ENCODE measurements around the gene KRTAP2-2.
"Not testable (repeated sequence)": the region's sequence is repeated elsewhere in the genome, so short reads cannot be mapped to it uniquely, and the experiment has no call there.

The KRTAP2-2 gene

DNA sequence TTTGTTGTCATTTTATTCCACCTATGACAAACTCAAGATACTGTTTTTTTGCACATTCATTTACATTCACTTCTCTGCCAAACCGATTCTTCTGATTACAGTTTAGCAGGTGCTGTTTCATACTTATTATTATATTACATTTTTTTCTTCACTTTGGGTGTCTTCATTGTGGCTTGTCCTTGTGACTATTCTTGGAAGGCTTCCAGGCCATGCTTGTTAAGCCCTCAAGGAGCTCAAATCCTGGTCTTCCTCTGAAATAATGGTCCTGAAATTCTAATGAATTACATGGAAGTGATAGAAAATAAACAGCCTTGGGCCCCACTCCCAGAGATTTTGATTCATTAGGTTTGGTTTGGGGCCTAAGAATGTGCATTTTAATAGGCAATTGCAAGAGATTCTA is 9.3 kb upstream of the KRTAP2-2 start:
- no peak for DNase-seq (ENCODE audit: low spot score)

- DNase-seq (ENCODE audit: low spot score): no peak
These were observed 8.4 kb upstream of the KRTAP2-2 start for GRCh38 chr17:41063449-41063848.

DNA sequence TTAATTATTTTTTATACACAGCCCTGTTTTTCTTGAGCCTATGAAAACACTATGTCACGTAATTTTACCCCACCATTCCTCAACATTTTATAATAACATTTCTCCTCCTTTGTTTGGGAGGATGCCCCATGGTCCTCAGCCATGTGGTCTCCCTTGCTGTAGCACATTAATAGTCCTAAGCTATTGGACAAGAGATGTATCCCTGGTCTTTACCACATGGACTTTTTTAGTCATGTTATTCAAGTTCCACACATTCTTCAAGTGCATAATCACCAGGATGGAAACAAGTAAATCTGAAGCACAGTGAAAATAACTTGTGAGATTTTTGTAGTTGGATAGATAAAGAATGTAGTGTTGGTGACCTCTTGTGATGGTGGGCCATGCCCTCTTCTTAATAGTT is 6.9 kb upstream of the KRTAP2-2 start:
- peak; percentile 83 for DNase-seq (ENCODE audit: low spot score)

GRCh38 chr17:41060052-41060604 is 5.1 kb upstream of the KRTAP2-2 start, which contains the start of gene KRTAP2-3:
Gene KRTAP2-3, minus strand, starts transcription at chr17:41060114. Its CDS starts 64 bp downstream, at chr17:41060050.
- DNase-seq (ENCODE audit: low spot score): peak; percentile 85

DNA sequence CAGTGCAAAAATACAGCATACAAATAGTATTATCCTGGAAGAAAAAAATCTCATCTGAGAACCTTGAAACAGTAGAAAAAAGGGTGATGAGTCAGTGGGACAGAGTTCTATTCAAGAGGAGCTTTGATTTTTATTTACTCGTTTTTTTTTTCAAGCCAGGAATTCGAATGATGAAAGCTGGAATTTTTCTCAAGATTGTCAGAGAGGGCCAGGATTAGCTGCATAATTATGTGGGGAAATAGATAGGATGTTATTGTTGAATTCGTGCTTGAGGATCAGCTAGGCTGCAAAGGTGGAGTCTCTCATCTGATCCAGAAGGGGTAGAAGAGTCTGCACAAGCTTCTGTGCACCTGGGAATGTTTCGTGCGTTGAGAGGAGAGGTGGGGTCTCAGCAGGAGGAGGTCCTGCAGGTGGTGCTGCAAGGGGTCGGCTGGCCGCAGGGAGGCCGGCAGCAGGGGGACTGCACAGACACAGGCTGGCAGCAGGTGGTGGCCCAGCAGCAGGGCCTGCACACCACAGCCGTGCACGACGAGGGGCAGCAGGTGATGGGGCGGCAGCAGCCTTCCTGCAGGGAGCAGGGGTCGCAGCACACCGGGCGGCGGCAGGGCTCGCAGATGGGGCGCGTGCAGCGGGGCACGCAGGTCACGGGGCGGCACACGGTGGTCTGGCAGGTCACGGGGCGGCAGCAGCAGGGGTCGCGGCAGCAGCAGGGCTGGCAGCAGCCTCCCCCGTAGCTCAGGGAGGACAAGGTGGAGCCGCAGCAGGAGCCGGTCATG is 4.4 kb upstream of the KRTAP2-2 start:
- peak; percentile 82 for DNase-seq (ENCODE audit: low spot score)

DNA sequence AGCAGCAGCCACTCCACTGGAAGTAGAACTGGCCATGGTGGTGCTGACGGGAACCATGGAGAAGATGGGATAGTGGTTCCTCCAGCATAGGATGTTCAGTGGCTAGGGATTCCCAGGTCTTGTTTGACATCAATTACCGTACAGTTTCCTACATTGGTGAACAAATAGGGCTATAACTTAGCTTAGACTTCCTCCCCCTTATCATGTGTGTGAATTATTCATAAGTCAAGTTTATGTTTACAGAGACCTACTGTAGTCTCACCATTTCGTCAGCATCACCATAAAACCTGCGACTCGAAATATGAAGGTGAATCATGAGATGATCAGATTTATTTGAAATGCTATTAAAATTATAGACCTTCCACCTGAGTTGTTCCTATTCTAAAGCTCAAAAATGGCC is 3.7 kb upstream of the KRTAP2-2 start:
- DNase-seq (ENCODE audit: low spot score): no peak

DNA sequence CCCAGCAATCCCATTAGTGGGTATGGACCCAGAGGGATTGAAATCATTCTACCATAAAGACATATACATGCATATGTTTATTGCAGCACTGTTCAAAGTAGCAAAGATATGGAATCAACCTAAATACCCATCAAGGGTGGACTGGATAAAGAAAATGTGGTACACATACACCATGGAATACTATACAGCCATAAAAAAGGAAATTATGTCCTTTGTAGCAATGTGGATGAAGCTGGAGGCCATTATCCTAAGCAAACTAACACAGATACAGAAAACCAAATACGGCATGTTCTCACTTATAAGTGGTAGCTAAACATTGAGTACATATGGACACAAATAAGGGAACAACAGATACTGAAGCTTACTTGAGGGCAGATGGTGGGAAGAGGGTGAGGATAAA is 2.5 kb upstream of the KRTAP2-2 start:
- no peak for DNase-seq (ENCODE audit: low spot score)

- DNase-seq (ENCODE audit: low spot score): not testable (repeated sequence)
These were observed 474 bp downstream of the KRTAP2-2 start for GRCh38 chr17:41054556-41054955.

DNA sequence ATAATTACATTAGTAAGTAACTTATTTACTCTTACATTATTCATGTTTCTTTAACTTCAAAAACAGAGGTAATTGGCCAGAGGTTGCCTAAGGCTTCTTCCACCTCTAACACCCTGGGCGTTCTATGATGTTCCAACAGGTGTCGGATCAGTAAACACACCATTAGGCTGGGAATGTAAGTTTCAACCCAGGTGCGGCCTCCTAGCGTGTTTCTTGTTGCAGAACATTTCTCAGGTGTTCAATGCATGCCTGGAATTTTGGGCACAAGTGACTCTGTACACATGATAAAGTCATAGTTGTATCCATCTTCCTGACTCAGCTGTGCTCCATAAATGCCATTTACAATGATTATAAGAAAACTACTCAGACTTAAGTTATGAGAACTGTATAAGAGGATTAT is 1.0 kb downstream of the KRTAP2-2 start:
- no peak for DNase-seq (ENCODE audit: low spot score)

- DNase-seq (ENCODE audit: low spot score): no peak
These were observed 2.5 kb downstream of the KRTAP2-2 start for GRCh38 chr17:41052566-41052965.

GRCh38 chr17:41049110-41049509 is 5.9 kb downstream of the KRTAP2-2 start:
- DNase-seq (ENCODE audit: low spot score): peak; percentile 77

GRCh38 chr17:41048441-41048840 is 6.6 kb downstream of the KRTAP2-2 start:
- DNase-seq (ENCODE audit: low spot score): peak; percentile 78

GRCh38 chr17:41046735-41047465 is 8.1 kb downstream of the KRTAP2-2 start, which contains the start of gene KRTAP2-1:
Gene KRTAP2-1, minus strand, starts transcription at chr17:41047316. Its CDS starts 49 bp downstream, at chr17:41047267.
- not testable (repeated sequence) for DNase-seq (ENCODE audit: low spot score)

DNA sequence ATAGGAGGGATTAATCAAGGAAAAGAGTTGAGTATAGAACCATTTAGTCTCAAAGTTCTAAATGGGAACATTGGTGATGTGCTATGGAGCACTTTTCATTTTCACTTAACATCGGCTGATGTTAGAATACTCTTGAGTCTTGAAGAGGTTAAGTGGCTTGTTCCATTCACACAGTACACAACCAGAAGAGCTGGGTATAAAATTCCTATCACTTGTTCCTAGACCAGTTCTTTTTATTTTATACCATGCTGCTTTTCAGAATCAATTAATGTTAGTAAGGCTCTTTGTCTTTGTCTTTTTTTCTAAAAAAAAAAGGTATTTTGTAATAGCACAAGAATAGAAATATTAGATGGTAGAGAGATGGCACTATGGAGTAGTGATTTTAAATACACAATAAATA is 12.1 kb downstream of the KRTAP2-2 start:
- DNase-seq (ENCODE audit: low spot score): no peak

- DNase-seq (ENCODE audit: low spot score): peak; percentile 49
These were observed 14.1 kb downstream of the KRTAP2-2 start, which contains the start of gene KRTAP1-1 for GRCh38 chr17:41040783-41041571. Gene KRTAP1-1, minus strand, starts transcription at chr17:41041450. Its CDS starts 53 bp downstream, at chr17:41041397.

DNA sequence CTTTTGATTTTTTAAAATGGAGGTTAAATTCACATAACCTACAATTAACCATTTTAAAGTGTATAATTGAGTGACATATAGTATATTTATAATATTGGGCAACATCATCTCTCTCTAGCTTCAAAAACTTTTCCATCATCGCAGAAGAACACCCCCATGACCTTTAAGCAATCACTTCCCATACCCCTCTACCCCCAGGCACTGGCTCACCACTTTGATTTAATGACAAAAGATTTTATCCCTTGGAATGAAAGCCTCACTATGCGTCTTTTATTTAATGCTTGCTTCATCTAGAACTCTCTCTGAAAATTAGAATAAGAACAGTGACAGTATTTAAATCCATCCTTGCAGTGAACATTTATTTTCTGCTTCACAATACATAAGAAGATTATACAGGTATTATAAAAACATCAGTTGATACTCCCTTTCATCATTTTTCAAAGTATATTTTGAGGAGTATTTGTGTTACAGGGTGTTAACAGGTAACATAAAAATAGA is 17.1 kb downstream of the KRTAP2-2 start:
- DNase-seq (ENCODE audit: low spot score): no peak

DNA sequence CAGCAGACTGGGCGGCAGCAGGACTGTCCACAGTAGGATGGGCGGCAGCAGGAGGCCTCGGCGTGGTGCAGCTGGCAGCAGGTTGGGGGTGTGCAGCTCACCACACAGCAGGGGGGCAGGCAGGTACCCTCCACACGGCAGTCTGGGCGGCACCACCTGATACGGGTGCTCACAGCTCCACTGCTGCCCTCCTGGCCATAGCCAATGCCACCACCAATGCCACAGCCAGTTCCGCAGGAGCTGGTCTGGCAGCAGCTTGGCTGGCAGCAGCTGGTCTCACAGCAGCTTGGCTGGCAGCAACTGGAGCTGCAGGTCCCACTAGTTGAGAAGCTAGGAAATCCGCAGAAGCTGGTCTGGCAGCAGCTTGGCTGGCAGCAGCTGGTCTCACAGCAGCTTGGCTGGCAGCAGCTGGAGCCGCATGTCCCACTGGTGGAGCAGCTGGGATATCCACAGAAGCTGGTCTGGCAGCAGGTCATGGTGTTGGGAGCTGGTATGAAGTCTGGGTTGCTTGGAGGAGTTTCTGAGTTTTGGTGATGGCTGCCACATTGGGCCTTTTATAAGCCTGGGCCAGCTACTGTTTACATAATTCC is 20.6 kb downstream of the KRTAP2-2 start, which contains the start of gene KRTAP1-3:
Gene KRTAP1-3 (minus strand): TSS at position 529 of the 590 bp plus-strand sequence. CDS start 53 bp downstream, at position 476.
- DNase-seq (ENCODE audit: low spot score): not testable (repeated sequence)

- no peak for DNase-seq (ENCODE audit: low spot score)
These were observed 25.3 kb downstream of the KRTAP2-2 start, which contains the start of gene KRTAP1-4 for GRCh38 chr17:41029633-41030245. Gene KRTAP1-4, minus strand, starts transcription at chr17:41030195. Its CDS starts 117 bp downstream, at chr17:41030078.

DNA sequence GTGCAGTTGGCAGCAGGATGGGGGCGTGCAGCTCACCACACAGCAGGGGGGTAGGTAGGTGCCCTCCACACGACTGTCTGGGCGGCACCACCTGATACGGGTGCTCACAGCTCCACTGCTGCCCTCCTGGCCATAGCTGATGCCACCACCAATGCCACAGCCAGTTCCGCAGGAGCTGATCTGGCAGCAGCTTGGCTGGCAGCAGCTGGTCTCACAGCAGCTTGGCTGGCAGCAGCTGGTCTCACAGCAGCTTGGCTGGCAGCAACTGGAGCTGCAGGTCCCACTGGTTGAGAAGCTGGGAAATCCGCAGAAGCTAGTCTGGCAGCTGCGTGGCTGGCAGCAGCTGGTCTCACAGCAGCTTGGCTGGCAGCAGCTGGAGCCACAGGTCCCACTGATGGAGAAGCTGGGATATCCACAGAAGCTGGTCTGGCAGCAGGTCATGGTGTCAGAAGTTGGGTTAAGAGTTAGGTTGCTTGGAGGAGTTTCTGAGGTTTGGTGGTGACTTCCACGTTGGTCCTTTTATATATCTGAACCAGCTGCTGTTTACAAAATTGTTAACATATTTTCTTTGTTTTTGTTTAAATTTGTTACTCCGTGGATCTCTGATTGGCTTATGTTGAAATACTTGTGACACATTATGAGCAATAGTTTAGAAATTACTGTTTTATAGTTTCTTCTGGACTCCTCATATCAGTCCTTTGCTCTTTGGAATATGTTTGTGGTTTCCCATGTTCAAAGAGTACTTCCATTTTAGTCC is 28.1 kb downstream of the KRTAP2-2 start, which contains the start of gene KRTAP1-5:
Gene KRTAP1-5 (minus strand): TSS at position 494 of the 757 bp plus-strand sequence. CDS start 53 bp downstream, at position 441.
- DNase-seq (ENCODE audit: low spot score): peak; percentile 61

DNA sequence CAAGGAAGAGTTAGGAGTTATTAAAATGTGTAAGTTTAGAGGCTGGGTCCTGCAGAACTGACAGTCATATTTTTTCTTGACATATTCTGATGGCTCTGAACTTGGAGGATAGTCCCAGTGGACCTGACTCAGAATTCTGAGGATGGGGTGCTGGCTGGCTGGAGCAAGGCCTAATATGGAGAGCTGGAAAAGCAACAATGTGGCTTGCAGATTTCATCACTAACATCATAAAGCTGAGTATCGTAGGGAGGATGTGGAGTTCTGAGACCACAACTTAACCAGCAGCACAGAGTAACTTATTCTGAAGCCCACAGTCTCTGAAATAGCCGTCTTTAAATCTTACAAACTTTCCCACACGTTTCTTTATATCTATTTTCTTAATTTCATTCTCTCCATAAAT is 30.3 kb downstream of the KRTAP2-2 start:
- DNase-seq (ENCODE audit: low spot score): no peak
